Measurements from ENCODE around the gene GP5.

The GP5 gene

DNA sequence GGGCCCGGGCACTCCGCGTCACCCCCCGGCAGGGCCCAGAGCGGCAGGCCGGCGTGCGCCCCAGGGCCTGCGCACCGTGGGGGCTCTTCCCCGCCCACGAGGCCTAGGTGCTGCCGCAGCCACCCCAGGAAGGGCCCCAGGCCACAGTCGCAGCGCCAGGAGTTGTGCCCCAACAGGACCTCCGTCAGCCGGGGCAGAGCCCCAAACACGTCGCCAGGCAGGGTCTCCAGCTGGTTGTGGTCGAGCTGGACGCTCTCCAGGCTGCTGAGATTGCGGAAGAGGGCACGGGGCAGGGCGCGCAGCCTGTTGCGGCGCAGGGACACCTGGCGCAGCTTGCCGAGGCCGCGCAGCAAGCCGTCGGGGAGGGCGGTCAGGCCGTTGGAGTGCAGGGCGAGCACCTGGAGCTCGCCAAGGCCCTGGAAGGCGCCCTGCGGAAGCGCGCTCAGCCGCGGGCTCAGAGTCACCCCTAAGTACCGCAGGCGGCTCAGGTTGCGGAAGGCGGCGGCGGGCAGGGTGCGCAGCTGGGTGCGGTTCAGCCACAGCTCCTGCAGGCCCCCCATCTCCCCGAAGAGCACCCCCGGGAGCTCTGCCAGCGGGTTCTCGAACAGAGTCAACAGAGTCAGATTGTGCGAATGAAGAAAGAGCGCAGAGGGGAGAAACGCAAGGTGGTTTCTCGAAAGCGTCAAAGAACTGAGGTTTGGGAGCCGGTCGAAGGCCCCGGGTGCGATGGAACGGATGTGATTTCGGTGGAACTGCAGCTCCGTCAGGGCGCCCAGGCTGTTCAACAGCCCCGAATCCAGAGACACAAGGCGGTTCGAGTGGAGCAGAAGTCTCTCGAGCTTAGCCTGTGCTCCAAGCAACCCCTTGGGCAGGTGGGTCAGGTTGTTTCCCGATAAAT, 2.0 kb downstream of the GP5 start:
- no peak for DNase-seq

GRCh38 chr3:194396539-194396858, 2.6 kb downstream of the GP5 start:
- no peak for DNase-seq

- no peak for DNase-seq
Measured at GRCh38 chr3:194395778-194396538, 3.1 kb downstream of the GP5 start.

GRCh38 chr3:194395212-194395611, 3.9 kb downstream of the GP5 start:
- peak; percentile 34 for DNase-seq

- no peak for DNase-seq
Measured at GRCh38 chr3:194392576-194392975, 6.5 kb downstream of the GP5 start.

DNA sequence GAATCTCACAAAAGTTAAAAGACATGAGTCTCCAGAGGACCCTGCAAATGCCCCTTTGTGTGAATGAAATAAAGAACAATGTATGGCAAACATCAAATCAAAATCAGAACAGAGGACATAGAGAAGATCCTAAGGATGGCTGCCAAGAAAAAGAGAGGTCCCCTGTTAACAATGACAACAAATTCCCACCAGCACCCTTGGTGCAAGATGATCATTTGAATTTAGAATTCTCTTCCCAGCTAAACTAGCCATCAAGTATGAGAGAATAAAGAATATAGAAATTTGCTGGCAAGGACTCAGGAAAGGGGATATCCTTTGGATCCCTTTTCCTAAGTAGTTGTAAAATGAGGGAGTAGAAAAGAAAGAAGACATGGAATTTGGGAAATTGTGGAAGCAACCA, 8.2 kb downstream of the GP5 start:
- no peak for DNase-seq

- DNase-seq = no peak
Measured at GRCh38 chr3:194389269-194389668, 9.8 kb downstream of the GP5 start.

DNA sequence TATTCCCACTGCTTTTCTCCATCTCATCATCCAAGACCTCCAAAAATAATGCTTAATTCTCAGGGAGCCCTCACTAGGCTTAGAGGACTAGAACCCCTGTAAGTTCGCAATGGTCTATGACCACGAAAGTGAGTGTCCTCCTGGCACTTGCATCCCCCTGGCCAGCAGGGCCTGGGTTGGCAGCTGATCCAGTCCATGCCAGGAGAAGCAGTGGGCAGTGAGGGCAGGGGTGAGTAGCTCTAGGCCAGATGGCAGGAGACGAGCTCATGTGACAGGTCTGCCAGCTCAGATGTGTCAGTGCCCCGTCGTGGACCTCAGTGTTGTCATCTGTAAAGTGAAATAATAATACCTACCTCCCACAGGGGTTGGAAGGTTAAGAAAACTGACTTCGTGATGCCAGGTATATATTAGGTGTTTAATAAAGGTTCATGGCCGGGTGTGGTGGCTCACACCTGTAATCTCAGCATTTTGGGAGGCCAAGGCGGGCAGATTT, 11.1 kb downstream of the GP5 start:
- DNase-seq = no peak

DNA sequence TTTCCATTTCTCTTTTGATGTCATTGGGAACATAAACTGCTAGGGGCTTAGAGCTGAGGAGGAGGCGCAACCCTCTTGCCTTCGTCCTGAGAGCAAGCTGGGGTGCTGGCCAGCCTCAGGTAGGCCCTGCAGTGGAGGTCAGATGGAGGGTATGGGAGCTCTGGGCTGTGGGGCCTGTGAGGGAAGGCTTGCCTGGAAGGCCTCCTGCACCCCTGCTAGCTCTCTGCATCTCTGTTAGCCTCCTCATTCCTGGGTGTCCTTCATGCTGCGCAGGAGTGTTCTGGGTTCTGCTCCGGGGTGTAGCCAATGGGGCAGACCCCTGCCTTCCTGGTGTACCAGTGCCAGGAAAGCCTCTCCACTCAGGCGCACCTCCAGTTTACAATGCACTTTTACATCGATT, 11.8 kb downstream of the GP5 start:
- no peak for DNase-seq

- DNase-seq = peak; percentile 38
Measured at GRCh38 chr3:194386648-194387047, 12.4 kb downstream of the GP5 start.

- DNase-seq = no peak
Measured at GRCh38 chr3:194386066-194386465, 13.0 kb downstream of the GP5 start.

- no peak for DNase-seq
Measured at GRCh38 chr3:194384569-194385001, 14.5 kb downstream of the GP5 start.

DNA sequence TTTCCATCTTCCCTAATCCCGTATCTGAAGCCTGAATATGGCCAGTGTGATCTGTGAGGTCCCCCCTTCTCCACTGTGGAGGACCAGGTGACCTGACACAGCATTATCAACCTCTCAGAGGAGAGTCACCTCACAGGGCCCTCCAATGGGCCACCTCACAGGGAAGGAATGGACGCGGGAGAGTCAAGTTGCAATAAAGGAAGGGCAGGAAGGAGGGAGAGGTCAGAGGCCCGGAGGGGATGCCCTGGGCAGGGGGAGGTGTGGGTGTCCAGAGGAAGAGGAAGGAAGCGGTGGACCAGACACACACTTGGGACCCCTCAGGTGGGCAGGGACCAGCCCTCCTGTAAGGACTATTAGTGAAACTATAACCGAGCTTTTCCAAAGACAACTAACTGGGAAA, 14.9 kb downstream of the GP5 start:
- no peak for DNase-seq

- DNase-seq = no peak
Measured at GRCh38 chr3:194383276-194383940, 15.7 kb downstream of the GP5 start.

- DNase-seq = no peak
Measured at GRCh38 chr3:194382892-194383223, 16.2 kb downstream of the GP5 start.

DNA sequence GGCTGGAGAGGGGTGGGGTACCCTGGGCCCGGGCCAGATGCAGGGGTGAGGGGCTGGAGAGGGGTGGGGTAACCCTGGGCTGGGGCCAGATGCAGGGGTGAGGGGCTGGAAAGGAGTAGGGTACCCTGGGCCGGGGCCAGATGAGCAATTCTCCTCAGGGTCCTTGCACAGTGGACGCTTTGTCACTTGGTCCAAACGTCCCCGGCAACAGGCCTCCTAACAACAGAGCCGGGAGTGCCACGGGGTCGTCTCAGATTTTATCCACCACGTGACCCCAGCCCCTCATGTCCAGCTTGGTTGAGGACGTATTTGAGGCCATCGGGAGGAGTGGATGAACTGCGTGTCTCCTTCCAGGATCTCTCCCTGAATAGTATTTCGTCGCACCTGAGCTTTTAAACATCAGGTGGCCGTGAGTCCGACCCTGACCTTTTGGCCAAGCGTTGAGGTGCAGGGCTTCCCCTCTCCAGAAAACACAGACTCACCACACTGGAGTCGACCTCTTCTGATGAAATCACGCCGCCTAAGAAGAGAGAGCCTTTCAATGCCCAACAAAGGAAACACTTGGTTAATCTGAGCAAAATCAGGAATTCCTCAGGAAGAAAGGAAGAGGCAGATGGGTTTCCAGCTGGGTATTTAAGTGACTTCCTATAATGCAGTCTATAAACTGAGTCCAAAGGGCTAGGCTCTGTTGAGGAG, 16.7 kb downstream of the GP5 start:
- no peak for DNase-seq

DNA sequence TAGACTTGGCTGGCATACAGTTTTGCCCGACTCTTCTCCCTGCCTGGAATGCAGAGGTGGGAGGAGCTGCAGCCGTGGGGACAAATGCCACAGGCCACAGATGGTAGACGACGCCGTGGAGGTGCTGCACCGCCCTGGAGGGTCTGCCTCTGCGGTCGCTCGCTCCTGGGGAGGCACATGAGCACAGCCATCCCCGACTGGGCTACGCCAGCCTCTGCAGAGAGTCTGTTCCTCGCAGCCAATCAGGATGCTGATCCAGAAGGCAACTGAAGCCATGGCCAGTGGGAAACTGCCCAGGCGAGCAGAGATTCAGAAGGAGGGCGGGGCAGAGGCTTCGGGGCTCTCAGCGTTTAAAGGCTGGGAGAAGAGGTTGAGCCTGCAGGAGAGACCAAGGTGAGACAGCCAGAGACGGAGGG, 17.6 kb downstream of the GP5 start:
- no peak for DNase-seq

- no peak for DNase-seq
Measured at GRCh38 chr3:194380326-194380725, 18.7 kb downstream of the GP5 start.

- peak; percentile 22 for DNase-seq
Measured at GRCh38 chr3:194379651-194380050, 19.4 kb downstream of the GP5 start.

DNA sequence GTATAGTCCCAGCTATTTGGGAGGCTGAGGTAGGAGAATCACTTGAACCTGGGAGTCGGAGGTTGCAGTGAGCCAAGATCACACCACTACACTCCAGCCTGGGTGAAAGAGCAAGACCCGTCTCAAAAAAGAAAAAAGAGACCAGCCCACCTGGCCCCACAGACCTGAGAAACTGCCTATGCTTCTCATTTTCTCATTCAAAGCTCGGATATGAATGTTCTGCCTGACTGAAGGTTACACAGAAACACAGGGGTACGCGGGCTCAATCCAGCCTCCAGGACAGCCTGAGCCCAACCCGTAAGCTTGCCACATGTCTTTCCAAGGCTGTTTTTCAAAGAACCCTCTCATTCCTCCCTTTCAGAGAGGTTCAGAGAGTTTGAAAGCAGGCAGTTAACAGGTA, 19.8 kb downstream of the GP5 start:
- no peak for DNase-seq

- no peak for DNase-seq
Measured at GRCh38 chr3:194377708-194378107, 21.4 kb downstream of the GP5 start.

- no peak for DNase-seq
Measured at GRCh38 chr3:194376241-194376560, 22.9 kb downstream of the GP5 start.
